ENCODE data around the gene FAM171A1.

Gene FAM171A1

GRCh38 chr10:15181576-15182156, 189.4 kb downstream of the FAM171A1 start:
- no peak overlapping the region for H3K27ac ChIP-seq
- TF ChIP-seq, protein P1, sequence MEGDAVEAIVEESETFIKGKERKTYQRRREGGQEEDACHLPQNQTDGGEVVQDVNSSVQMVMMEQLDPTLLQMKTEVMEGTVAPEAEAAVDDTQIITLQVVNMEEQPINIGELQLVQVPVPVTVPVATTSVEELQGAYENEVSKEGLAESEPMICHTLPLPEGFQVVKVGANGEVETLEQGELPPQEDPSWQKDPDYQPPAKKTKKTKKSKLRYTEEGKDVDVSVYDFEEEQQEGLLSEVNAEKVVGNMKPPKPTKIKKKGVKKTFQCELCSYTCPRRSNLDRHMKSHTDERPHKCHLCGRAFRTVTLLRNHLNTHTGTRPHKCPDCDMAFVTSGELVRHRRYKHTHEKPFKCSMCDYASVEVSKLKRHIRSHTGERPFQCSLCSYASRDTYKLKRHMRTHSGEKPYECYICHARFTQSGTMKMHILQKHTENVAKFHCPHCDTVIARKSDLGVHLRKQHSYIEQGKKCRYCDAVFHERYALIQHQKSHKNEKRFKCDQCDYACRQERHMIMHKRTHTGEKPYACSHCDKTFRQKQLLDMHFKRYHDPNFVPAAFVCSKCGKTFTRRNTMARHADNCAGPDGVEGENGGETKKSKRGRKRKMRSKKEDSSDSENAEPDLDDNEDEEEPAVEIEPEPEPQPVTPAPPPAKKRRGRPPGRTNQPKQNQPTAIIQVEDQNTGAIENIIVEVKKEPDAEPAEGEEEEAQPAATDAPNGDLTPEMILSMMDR (IDR thresholded peaks at IDR 0.05): no peak
- no peak for TF ChIP-seq ZFX (IDR thresholded peaks at IDR 0.05; ENCODE audit: borderline replicate concordance)

DNA sequence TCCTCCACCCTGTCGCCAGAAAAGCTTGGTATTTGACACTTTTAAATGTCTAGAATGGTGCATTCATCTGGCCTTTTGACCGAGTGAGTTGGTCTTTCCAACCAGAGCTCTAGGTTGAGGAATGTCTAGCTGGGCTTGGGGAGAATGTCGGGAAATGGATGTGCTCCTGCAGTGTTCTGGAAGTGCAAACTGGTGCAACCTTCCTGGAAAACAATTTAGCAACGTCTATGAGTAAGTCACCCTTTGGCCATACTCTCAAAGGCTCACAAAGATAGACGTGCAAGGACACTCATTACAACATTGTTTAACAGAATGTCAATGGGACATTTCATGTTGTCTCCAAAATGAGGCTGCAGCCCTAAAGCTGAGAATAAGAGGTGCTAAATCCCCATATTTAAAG, 190.4 kb downstream of the FAM171A1 start:
- TF ChIP-seq, protein P1 (IDR thresholded peaks at IDR 0.05): no peak
- TF ChIP-seq ZFX (IDR thresholded peaks at IDR 0.05; ENCODE audit: borderline replicate concordance): no peak
- no peak overlapping the region for H3K27ac ChIP-seq

GRCh38 chr10:15176269-15176668, 194.8 kb downstream of the FAM171A1 start:
- TF ChIP-seq, protein P1 (IDR thresholded peaks at IDR 0.05): no peak
- TF ChIP-seq ZFX (IDR thresholded peaks at IDR 0.05; ENCODE audit: borderline replicate concordance): no peak
- no peak overlapping the region for H3K27ac ChIP-seq

DNA sequence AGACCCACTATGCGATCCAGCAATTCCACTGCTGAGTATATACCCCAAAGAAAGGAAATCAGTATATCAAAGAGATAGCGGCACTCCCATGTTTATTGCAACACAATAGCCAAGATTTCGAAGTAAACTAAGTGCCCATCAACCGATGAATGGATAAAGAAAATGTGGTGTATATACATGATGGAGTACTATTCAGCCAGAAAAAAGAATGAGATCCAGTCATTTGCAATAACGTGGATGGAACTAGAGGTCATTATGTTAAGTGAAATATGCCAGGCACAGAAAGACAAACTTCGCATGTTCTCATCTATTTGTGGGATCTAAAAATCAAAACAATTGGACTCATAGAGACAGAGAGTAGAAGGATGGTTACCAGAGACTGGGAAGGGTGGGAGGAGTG, 195.5 kb downstream of the FAM171A1 start:
- H3K27ac ChIP-seq: no peak overlapping the region

GRCh38 chr10:15172306-15172840, 198.7 kb downstream of the FAM171A1 start:
- H3K27ac ChIP-seq: no peak overlapping the region
- TF ChIP-seq, protein P1 (IDR thresholded peaks at IDR 0.05): no peak
- no peak for TF ChIP-seq ZFX (IDR thresholded peaks at IDR 0.05; ENCODE audit: borderline replicate concordance)

More for the DNA sequence above, 195.5 kb downstream of the FAM171A1 start:
- TF ChIP-seq, protein P1 (IDR thresholded peaks at IDR 0.05): no peak
- no peak for TF ChIP-seq ZFX (IDR thresholded peaks at IDR 0.05; ENCODE audit: borderline replicate concordance)

DNA sequence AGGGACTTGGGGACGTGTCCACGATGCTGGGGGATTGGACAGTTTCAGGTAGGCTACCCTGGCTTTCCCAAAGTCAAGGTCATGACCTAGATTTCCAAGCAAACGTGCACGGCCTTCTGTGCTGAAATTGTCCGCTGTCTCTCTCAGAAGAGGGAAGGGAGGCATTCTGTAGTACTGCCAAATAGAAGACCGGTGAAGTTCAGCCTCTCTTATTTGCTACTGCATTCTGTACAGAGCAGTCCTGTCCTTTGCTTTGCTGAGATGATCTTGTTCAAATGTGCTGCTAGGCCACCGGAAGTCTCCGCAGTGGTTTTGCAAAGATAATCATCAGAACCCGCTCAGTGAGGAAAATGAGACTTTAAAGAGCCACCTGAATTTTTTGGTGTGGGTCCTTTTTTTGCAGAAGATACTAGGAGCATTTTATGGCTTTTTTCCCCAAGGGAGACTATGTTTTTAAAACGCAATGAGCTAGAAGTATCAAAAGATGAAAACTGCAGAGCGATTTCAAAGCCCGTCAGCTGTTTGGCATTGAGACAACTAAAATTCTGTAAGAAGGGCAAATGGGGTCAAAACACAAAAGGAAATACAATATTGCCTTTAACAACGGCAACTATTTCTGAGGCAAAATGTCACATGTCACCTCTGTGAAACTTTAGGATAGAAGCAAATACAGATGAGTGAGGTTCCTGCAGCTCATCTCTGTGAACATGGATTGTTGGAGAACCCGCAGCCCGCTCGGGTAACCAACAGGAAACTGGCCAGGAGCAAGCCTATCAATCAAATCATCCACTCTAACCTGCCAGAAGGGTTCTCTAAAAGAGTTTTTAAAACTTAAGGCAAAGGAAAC, 201.3 kb downstream of the FAM171A1 start:
- H3K27ac ChIP-seq: no peak overlapping the region

More for the DNA sequence above, 201.3 kb downstream of the FAM171A1 start:
- TF ChIP-seq ZFX (IDR thresholded peaks at IDR 0.05; ENCODE audit: borderline replicate concordance): no peak
- TF ChIP-seq, protein P1 (IDR thresholded peaks at IDR 0.05): no peak
